OCI-LY1 (cell line): ENCODE results near the gene OAT.

Experiments used
- CTCF ChIP-seq: fragments of 200-600 bp; sonication (generic), shearing (Covaris generic); IDR thresholded peaks from 2 replicates; pipeline ENCODE4 v1.5.1; 2017; ENCODE audit warnings: mild to moderate bottlenecking, antibody characterized with exemption, low read length, moderate library complexity, mixed read lengths
- EZH2 ChIP-seq: fragments of 200-600 bp; sonication (generic), shearing (Covaris generic); IDR thresholded peaks from 2 replicates; pipeline ENCODE4 v1.8.0; 2017; ENCODE audit warnings: borderline replicate concordance, mixed run types, mild to moderate bottlenecking, antibody characterized with exemption, low read length, moderate library complexity, mixed read lengths

GRCh38 chr10:124462348-124462695 is 43.6 kb upstream of the OAT start:
- TF ChIP-seq CTCF (no peak), EZH2 (no peak)
